ENCODE data around the gene HES3.

GRCh38 chr1:6280761-6281451 is 36.9 kb downstream of the HES3 start:
- TF ChIP-seq, protein P1, sequence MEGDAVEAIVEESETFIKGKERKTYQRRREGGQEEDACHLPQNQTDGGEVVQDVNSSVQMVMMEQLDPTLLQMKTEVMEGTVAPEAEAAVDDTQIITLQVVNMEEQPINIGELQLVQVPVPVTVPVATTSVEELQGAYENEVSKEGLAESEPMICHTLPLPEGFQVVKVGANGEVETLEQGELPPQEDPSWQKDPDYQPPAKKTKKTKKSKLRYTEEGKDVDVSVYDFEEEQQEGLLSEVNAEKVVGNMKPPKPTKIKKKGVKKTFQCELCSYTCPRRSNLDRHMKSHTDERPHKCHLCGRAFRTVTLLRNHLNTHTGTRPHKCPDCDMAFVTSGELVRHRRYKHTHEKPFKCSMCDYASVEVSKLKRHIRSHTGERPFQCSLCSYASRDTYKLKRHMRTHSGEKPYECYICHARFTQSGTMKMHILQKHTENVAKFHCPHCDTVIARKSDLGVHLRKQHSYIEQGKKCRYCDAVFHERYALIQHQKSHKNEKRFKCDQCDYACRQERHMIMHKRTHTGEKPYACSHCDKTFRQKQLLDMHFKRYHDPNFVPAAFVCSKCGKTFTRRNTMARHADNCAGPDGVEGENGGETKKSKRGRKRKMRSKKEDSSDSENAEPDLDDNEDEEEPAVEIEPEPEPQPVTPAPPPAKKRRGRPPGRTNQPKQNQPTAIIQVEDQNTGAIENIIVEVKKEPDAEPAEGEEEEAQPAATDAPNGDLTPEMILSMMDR (IDR thresholded peaks at IDR 0.05), result peak; percentile 23 to 39 (median 30)
- TF ChIP-seq POLR2A (IDR thresholded peaks at IDR 0.05; ENCODE audit: low read depth), result no peak
